Measurements from ENCODE around the gene AAR2.

Gene AAR2, protein sequence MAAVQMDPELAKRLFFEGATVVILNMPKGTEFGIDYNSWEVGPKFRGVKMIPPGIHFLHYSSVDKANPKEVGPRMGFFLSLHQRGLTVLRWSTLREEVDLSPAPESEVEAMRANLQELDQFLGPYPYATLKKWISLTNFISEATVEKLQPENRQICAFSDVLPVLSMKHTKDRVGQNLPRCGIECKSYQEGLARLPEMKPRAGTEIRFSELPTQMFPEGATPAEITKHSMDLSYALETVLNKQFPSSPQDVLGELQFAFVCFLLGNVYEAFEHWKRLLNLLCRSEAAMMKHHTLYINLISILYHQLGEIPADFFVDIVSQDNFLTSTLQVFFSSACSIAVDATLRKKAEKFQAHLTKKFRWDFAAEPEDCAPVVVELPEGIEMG

DNA sequence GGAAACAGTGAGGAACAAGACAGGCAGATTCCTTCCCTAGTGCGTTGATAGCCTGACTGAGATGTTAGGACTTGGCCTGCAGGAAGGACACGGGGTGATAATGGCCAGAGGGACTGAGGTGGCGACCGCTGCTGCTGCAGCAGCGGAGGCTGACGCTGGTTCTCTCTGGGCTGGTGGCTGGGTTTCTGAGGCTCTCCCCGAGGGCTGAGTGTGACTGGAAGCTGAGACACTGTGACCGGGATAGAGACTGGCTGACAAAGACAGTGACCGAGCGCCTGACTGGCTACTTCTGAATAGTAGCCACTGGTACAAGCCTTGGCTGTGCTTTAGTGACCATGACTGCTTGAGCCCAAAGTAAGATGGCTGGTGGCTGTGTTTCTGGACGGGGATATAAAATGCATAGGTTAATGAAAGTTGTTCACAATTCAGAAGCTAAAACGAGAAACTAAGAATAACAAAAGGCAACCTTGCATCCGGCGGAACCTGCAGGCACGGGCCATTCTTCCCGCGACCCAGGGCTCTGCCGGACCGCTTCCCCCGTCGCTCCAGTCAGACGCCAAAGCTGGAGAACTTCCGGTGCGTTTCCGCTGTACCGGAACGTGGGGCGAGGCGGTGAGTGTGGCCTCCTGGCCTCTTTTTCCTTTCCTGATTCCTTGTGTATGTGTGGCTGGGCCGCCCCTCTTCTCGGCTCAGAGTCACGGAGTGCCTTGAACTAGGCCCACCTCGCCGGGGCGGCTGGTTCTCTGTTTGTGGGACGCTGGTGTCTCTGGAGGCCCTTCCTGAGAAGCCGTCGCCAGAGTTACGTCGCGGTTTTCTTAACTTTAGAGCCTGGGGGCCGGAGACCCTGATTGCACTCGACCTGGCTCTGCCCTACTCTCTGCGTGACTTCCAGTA is at the start of gene AAR2:
Gene AAR2 (plus strand): TSS at position 587 of the 894 bp plus-strand sequence. CDS start 3,391 bp downstream, outside the sequence.
- H3K36me3 Mint-ChIP-seq = peaks cover 42% of the 10 kb centered on the region
- ATAC-seq = peak; percentile 97
- H3K9me3 Mint-ChIP-seq = no peaks in the 10 kb centered on the region
- H3K4me1 Mint-ChIP-seq = peaks cover 25% of the 10 kb centered on the region
- H3K4me3 Mint-ChIP-seq = peak within 1 kb of the TSS; percentile 76
- peak; percentile 63 to 89 for DNase-seq (ENCODE audit: low spot score in 2 of 2)
- H3K27ac Mint-ChIP-seq = peak within 1 kb of the TSS; percentile 96

DNA sequence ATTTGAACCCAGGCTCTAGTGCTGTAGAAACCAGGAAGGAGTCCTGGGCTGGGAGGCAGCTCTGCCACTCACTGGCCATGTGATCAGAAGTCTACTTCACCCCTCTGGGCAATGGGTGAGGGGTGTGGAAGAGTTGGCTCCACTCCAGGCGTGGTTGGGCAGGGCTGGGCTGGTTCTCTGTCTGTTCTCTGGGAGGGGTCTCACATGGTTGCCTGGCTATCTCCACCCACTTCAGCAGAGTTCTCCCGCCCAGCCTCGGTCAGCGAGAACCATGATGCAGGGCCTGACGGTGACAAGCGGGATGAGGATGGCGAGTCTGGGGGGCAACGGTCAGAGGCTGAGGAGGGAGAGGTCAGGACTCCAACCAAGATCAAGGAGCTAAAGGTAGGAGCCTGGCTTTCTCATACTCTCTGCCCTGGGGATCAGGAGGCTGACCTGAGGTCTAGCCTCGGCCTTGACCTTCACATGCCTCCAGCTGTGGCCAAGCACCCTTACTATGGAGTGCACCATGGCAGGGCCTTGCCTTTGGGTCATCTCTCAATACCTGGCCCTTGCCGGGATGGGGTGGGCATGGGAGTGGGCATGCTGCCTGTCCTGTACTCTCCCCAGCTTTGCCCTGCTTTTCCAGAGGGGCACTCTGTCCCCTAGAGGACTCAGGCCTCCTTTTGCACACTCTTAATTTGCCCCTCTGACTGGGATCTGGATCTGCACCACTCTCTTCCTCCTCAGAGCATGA is 42.1 kb upstream of the AAR2 start:
- no peak overlapping the region for H3K4me3 Mint-ChIP-seq
- no peak for DNase-seq (ENCODE audit: low spot score in 2 of 2)
- H3K27ac Mint-ChIP-seq = no peak overlapping the region
- H3K9me3 Mint-ChIP-seq = no peaks in the 10 kb centered on the region
- H3K36me3 Mint-ChIP-seq = no peaks in the 10 kb centered on the region
- no peak for ATAC-seq
- H3K4me1 Mint-ChIP-seq = no peaks in the 10 kb centered on the region

DNA sequence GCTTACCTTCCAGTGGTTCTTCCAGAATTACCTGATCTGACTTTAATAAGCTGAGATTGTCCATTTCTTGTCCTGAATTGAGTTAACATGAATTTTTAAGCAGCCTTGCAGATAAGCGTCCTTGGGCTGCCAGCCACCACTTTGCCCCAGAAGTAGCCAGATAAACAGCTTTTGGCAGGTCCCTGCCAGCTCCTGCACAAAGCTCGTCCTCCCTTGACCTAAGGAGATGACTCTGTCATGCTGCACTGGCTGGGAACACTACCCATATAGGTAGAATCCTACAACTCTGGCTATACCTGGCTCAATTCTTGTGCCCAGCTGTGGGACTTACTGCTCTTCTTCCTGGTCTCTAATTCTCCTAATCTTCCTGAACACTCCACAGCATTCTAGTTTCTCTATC is 39.6 kb upstream of the AAR2 start:
- Mint-ChIP-seq H3K9me3 (no peaks in the 10 kb centered on the region), H3K36me3 (no peaks in the 10 kb centered on the region), H3K4me3 (no peak overlapping the region), H3K27ac (no peak overlapping the region), H3K4me1 (peaks cover 6% of the 10 kb centered on the region)
- DNase-seq (ENCODE audit: low spot score in 2 of 2) (no peak), ATAC-seq (no peak)

DNA sequence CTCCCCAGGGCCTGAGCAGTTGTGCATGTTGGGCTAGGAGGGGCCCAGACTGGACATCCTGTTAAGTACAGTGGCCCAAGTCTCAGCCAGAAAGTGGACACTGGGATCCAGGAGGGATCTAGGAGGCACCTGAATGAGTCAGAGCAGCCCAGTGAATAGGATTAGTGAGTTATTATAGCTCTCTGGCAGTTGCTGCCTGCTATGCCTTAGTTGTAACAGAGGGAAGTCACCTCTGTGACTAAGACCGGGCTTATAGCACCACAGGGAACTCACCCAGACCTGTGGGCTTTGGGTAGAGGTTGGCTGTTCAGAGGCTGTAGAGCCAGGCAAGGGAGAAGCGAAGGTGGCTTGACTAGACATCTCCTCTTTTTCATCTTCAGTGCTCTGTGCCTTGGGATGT is 39.0 kb upstream of the AAR2 start:
- no peak overlapping the region for H3K4me3 Mint-ChIP-seq
- no peaks in the 10 kb centered on the region for H3K9me3 Mint-ChIP-seq
- peaks cover 6% of the 10 kb centered on the region for H3K4me1 Mint-ChIP-seq
- ATAC-seq (no peak), DNase-seq (ENCODE audit: low spot score in 2 of 2) (no peak)
- no peaks in the 10 kb centered on the region for H3K36me3 Mint-ChIP-seq
- H3K27ac Mint-ChIP-seq = no peak overlapping the region

DNA sequence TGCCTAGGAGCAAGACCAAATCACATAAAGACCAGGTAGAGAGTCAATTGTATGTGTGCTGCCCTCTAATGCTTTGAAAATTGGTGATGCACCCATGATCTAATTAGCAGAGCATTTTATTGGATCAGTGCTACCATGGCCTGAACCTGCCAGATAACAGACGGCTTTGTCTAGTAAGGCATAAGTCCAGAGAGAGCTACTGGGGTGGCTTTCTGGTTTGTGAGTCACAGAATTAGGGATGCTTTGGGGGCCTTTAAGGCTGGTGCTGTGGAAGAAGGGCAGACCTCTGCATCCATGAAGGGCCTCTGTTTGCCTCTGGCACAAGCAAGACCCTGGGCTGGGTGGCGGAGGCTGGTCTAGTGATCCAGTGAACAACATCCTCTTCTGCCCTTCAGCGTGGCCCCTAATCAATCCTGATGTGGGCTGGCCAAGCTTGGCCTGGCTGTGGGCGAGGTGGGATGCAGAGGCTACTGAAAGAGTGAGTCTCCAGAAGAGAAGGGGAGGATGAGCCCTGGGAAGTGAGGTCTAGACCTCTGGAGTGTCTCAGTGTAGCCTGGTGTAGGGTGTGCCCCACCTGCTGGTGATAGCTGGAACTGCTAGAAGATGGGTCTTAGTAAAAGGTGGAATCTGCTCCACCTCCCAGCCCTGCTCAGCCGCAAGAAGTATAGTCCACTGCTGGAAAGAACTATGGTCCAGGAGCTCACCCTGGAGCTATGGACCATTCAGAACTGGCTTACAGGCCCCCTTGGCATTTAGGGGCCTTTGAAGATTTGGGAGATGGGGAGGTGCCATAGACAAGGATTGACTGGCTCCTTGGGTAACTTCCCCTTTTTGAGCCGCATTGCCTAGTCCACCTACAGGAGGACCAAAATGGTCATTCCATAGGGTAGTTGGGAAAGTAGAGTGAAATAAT is 36.7 kb upstream of the AAR2 start:
- H3K4me3 Mint-ChIP-seq = no peak overlapping the region
- ATAC-seq = peak; percentile 72
- no peaks in the 10 kb centered on the region for H3K36me3 Mint-ChIP-seq
- peak; percentile 68 to 86 for DNase-seq (ENCODE audit: low spot score in 2 of 2)
- peaks cover 12% of the 10 kb centered on the region for H3K4me1 Mint-ChIP-seq
- H3K27ac Mint-ChIP-seq = no peak overlapping the region
- H3K9me3 Mint-ChIP-seq = no peaks in the 10 kb centered on the region

DNA sequence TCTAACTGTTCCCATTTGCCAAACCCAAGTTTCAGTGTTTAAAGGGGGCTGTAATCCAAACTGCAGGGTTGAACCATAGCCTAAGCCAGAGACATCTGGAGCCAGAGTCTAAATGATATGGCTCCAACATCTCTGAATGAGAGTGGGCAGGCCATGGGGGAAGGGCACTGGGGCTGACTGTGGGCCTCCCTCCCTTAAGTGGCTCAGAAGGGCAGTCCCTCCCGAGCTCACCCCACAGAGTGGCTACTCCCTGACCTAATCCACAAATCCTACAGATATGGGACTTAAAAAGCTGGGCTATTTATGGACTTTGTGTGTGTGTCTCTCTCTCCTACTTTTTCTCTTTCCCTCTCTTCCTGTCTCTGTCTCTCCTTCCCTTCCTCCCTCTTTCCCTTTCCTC is 35.8 kb upstream of the AAR2 start:
- Mint-ChIP-seq H3K27ac (no peak overlapping the region), H3K36me3 (no peaks in the 10 kb centered on the region), H3K9me3 (no peaks in the 10 kb centered on the region), H3K4me1 (peaks cover 12% of the 10 kb centered on the region), H3K4me3 (no peak overlapping the region)
- ATAC-seq (no peak), DNase-seq (ENCODE audit: low spot score in 2 of 2) (no peak)

DNA sequence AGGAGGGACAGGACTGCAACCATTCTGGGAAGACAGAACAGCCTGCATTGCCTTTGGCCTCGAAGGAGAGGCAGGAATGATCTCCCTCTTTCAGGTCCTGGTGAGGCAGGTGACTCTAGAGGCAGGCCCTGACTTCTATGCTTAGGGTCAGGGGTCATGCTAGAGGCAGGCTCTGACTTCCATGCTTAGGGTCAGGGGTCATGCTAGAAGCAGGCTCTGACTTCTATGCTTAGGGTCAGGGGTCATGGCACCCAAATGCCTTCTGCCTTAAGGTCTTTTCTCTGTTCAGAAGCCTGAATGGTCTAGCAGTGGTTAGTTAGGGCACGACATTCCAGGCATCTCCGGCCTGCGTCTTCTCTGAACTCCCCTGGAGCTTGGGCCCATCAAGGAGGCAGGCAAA is 35.1 kb upstream of the AAR2 start:
- no peaks in the 10 kb centered on the region for H3K9me3 Mint-ChIP-seq
- peaks cover 12% of the 10 kb centered on the region for H3K4me1 Mint-ChIP-seq
- H3K4me3 Mint-ChIP-seq = no peak overlapping the region
- H3K36me3 Mint-ChIP-seq = no peaks in the 10 kb centered on the region
- H3K27ac Mint-ChIP-seq = no peak overlapping the region
- DNase-seq (ENCODE audit: low spot score in 2 of 2) = no peak
- ATAC-seq = no peak

DNA sequence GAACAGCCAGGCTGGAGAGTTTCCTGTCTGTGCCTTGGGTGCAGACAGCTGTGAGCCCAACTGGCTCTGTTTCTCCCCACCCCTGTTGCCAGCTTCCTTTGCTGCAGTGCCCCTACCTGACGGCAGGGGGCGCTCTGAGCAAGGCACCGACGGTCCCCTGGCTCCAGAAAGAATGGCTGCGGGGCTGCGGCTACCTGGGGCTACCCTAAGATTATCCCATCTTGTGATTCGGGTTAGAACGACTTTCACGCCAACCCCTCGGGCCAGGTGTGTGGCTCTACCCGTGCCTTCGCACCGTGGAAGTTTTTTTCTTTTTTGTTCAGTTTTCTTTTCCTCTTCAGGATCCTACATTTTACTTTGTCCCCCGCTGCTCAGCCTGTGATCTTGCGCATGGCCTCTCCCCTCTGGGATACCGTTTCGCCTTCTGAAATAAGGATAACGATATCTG is 33.4 kb upstream of the AAR2 start:
- peak; percentile 73 for ATAC-seq
- Mint-ChIP-seq H3K27ac (no peak overlapping the region), H3K36me3 (no peaks in the 10 kb centered on the region), H3K9me3 (no peaks in the 10 kb centered on the region), H3K4me1 (peaks cover 12% of the 10 kb centered on the region), H3K4me3 (peak overlapping the region; percentile 31)
- peak; percentile 81 to 88 for DNase-seq (ENCODE audit: low spot score in 2 of 2)

DNA sequence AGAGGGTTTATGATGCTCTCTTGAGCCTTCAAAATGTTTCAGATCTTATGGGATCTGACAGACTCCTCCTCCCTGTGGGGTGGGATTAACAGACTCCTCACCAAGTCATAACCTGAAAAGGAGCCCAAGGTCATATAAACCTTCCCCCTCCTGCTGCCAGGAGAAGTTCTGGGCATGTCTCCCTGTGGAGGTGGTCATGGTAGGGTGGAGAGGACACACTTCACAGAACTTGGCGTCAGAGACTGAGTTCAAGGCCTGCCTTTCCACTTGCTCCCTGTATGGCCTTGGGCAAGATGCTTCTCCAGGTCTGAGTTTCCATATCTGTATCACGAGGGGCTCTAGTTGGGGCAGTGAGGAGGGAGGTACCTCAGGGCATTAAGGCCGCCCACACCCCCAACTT is 32.4 kb upstream of the AAR2 start:
- H3K27ac Mint-ChIP-seq = no peak overlapping the region
- H3K9me3 Mint-ChIP-seq = no peaks in the 10 kb centered on the region
- DNase-seq (ENCODE audit: low spot score in 2 of 2) (no peak), ATAC-seq (no peak)
- H3K36me3 Mint-ChIP-seq = no peaks in the 10 kb centered on the region
- peaks cover 12% of the 10 kb centered on the region for H3K4me1 Mint-ChIP-seq
- no peak overlapping the region for H3K4me3 Mint-ChIP-seq

DNA sequence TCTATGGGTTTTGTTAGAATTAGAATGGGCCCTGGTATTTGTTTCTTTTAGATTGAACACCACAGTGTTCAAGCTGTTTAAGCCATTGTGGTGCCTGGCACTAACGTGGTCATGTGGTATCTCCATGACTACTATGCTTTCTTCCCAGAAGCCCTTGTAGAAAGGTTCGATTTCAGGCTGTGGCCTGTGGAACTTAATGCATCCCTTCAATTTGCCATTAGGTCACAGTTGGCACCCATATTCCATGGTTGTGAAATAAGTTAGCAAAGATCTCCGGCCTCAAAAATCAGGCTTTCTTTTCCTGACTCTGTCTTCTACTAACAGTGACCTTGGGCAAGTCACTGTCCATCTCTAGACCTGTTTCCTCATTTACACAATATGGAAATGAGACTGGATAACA is 31.3 kb upstream of the AAR2 start:
- ATAC-seq (no peak), DNase-seq (ENCODE audit: low spot score in 2 of 2) (no peak)
- no peaks in the 10 kb centered on the region for H3K36me3 Mint-ChIP-seq
- no peak overlapping the region for H3K27ac Mint-ChIP-seq
- no peaks in the 10 kb centered on the region for H3K9me3 Mint-ChIP-seq
- H3K4me1 Mint-ChIP-seq = peaks cover 6% of the 10 kb centered on the region
- no peak overlapping the region for H3K4me3 Mint-ChIP-seq

DNA sequence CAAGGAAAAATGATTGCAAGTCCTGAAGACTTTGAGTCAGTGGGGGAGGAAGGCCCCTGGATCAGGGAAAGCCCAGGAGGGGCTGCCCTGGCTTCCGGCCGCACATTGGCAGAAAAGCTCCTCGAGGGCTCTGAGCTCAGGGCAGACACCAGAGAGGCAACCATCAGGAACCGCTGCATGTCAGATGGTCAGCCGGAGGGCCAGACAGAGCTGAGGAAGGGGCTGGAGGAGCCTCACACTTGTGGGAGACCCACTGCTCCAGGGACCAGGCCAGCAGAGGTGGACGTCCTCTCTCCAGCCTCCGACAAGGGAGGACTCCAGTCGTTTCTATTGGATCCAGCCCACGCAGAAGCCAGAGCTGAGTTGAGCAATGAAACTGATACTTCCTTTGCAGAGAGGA is 30.2 kb upstream of the AAR2 start:
- no peak overlapping the region for H3K27ac Mint-ChIP-seq
- H3K4me1 Mint-ChIP-seq = peaks cover 6% of the 10 kb centered on the region
- ATAC-seq = no peak
- no peaks in the 10 kb centered on the region for H3K9me3 Mint-ChIP-seq
- no peak for DNase-seq (ENCODE audit: low spot score in 2 of 2)
- no peaks in the 10 kb centered on the region for H3K36me3 Mint-ChIP-seq
- H3K4me3 Mint-ChIP-seq = no peak overlapping the region

DNA sequence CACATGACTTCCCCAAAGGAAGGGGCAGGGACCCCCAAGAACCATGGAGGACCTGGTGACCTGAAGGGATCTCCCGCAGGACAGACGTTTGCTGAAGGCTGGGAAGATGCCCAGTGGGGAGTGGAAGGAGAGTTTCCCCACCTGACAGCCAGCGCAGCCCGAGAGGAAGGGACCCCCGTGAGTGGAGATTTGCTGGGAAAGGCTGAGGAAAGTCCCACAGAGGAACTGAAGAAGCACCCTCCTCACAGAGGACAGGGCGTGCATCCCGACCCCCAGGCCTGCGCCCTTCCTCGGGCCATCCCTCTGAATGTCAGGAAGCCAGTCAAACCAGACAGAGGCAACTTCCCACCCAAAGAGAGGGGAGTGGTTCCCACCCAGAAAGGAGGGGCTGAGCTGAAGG is 29.6 kb upstream of the AAR2 start:
- Mint-ChIP-seq H3K9me3 (no peaks in the 10 kb centered on the region), H3K4me1 (peaks cover 6% of the 10 kb centered on the region), H3K4me3 (no peak overlapping the region), H3K36me3 (no peaks in the 10 kb centered on the region), H3K27ac (no peak overlapping the region)
- ATAC-seq = no peak
- DNase-seq (ENCODE audit: low spot score in 2 of 2) = no peak

DNA sequence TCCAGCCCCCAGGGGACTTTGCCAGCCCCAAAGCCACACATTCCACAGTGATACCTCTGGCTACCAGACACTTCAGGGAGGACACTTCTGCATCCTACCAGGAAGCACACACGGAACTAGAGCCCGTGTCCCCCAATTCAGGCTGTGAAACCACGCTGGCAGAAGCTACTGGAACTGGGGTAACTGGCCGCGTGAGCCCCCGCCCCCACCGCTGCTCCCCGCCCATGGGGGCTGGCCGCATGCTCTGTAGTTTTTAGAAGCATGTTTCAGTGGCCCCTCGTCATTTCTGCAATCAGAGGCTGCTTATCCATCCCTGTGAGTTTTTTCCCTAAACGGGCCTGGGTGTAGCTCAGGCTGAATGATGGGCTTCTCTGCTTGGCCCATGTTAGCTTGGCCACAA is 28.7 kb upstream of the AAR2 start:
- H3K36me3 Mint-ChIP-seq = no peaks in the 10 kb centered on the region
- H3K27ac Mint-ChIP-seq = no peak overlapping the region
- H3K9me3 Mint-ChIP-seq = no peaks in the 10 kb centered on the region
- peaks cover 6% of the 10 kb centered on the region for H3K4me1 Mint-ChIP-seq
- no peak overlapping the region for H3K4me3 Mint-ChIP-seq
- ATAC-seq = no peak
- no peak for DNase-seq (ENCODE audit: low spot score in 2 of 2)

DNA sequence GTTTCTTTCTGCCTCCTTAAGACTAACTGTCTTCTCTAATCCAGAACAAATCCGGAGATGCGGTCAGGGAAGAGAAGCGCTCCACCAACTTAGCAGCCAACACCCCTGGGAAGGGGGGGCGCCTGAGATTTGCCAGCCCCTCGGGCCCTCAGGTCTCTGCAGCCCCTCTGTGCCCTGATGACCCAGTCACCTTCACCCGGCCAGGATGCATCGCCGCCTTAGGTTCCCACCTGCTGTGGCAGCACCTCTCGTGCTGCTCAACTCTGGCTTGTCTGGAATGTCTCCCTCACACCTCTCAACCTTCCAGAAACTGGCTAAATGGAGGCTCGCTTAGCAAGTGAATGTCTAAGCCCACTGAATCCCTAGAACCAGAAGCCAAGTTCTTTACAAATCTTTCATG is 28.0 kb upstream of the AAR2 start:
- DNase-seq (ENCODE audit: low spot score in 2 of 2) = no peak
- H3K27ac Mint-ChIP-seq = no peak overlapping the region
- H3K4me3 Mint-ChIP-seq = no peak overlapping the region
- H3K36me3 Mint-ChIP-seq = no peaks in the 10 kb centered on the region
- H3K4me1 Mint-ChIP-seq = peaks cover 1% of the 10 kb centered on the region
- no peak for ATAC-seq
- H3K9me3 Mint-ChIP-seq = no peaks in the 10 kb centered on the region

All from stimulated activated effector memory CD8-positive, alpha-beta T cell treated with anti-CD3 and anti-CD28 coated beads, Interleukin-12 subunit alpha, Interleukin-12 subunit beta, amount 100 ng/mL, for 72 hours (primary cell).